Colon (tissue), 2 donors: Measurements from ENCODE around the gene DMGDH.
A peak's percentile ranks its signal among the peaks of the same experiment; 100 is the strongest.

Experiments
- FAIRE-seq: peaks from 2 replicates; lab custom pipeline; 2012; peaks lifted over from hg19 to GRCh38; lab: Jason Lieb, UNC
- donor health status: control.
- donor health status: control.

Gene DMGDH

GRCh38 chr5:78974011-78974410 is 95.5 kb downstream of the DMGDH start:
- FAIRE-seq: no peak

GRCh38 chr5:78972654-78973428 is 96.6 kb downstream of the DMGDH start:
- FAIRE-seq: no peak

DNA sequence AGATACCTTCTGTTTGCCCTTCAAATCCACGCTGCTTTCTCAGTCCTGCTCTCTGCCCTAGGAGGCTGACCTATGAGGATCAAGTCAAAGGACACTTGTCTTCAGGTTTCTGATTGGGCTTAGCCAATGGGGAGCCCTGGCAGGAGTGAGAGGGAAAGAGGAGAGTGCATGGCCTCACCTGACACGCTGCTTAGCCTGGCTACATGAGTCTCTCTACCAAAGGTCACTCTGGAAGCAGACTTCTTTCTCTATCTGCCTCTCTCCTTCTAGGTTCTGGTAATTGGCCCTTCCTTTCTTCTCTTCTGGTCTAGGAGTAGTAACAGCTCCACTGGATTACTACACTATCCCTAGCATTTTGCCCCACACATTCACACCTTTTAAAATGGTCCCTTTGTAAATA is 97.5 kb downstream of the DMGDH start:
- no peak for FAIRE-seq

GRCh38 chr5:78968781-78969180 is 100.7 kb downstream of the DMGDH start:
- no peak for FAIRE-seq

- no peak for FAIRE-seq
Observed at GRCh38 chr5:78964889-78965288, 104.6 kb downstream of the DMGDH start.

DNA sequence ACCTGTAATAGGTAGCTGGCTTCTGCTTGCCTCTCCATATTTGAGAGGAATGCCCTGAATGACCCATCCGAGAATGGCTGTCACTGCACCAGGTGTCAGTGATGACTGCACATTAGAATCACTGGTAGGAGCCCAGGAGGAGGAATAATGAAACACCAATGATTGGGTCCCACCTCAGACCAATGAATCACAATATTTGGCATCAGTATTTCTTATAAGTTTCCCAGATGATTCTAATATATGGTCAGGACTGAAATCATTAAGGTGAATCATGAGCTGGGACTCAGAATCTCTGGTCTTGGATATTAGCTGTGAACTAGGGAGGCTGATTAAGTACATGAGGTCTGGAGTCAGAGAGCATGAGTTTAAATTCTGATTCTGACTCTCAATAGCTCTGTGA is 107.7 kb downstream of the DMGDH start:
- FAIRE-seq: no peak

- no peak for FAIRE-seq
Observed at GRCh38 chr5:78959767-78960166, 109.7 kb downstream of the DMGDH start.

DNA sequence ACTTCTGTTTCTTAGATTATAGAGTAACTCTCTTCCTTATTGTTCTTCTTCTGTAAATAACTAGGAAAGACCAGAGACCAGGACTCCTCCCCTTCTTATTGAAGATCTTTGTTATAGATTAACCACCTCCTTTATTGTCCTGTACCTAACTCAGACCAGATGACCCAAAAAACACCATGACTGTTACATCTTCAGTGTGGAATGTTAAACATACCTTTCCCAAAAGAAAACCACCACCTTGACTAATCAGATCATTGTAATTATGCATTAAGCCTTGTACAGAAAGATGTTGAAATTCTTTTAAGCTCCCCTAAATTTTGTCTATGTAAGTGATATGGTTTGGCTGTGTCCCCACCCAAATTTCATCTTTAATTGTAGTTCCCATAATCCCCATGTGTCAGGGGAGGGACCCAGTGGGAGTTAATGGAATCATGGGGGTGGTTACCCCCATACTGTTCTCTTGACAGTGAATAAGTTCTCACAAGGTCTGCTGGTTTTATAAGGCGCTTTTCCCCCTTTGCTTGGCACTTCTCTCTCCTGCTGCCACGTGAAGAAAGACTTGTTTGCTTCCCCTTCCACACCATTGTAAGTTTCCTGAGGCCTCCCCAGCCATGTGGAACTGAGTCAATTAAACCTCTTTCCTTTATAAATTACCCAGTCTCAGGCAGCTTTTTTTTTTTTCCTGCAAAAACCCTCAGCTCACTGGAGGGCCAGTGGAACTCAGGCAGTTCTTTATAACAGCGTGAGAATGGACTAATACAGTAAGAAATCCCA is 110.6 kb downstream of the DMGDH start:
- FAIRE-seq: peak; percentile 57

- FAIRE-seq: no peak
Observed at GRCh38 chr5:78956901-78957300, 112.6 kb downstream of the DMGDH start.

GRCh38 chr5:78953092-78953800 is 116.2 kb downstream of the DMGDH start:
- no peak for FAIRE-seq
